GM12878 (cell line): Measurements from ENCODE around the gene RFWD3. TPM values are rescaled to one million over a fixed set of nuclear protein-coding genes. Genes with fewer than 3 reads are reported as not detected.

Experiments
- ATAC-seq: fragments of 200-7000 bp; cut with Tn5 transposase; 3 replicates; pipeline ENCODE4 v1.9.1; 2020; ENCODE audit warnings: mild to moderate bottlenecking, moderate library complexity
- BruUV-seq: library from RNA; stranded (reverse); fragments of 400-500 nt; replicated peaks from 2 replicates; lab custom pipeline; 2021; lab: Mats Ljungman, UMichigan
- CTCF ChIA-PET: fragments of 300-600 bp; sonication (Branson Sonifier 250); formaldehyde crosslinking; extraction: SDS; loops from one replicate; lab custom pipeline; 2021; ENCODE audit warnings: inconsistent platforms; lab: Yijun Ruan, JAX
- POLR2A ChIA-PET: fragments of 350-600 bp; formaldehyde crosslinking; extraction: SDS; loops from one replicate; lab custom pipeline; 2021; ENCODE audit warnings: inconsistent platforms; lab: Charles Lee
- RAD21 ChIA-PET: fragments of 300-600 bp; sonication (Branson Sonifier 250); formaldehyde crosslinking; loops from one replicate; lab custom pipeline; 2023; ENCODE audit warnings: antibody characterized with exemption; ENCODE audit not compliant: unreplicated experiment; lab: Charles Lee
- SMC1A ChIA-PET: fragments of 300-600 bp; sonication (Branson Sonifier 250); formaldehyde crosslinking; loops from one replicate; lab custom pipeline; 2023; ENCODE audit not compliant: unreplicated experiment, uncharacterized antibody; lab: Charles Lee
- DNase-seq: peaks from one replicate; pipeline ENCODE4 v3.0.0-alpha.2; 2011; ENCODE audit warnings: low read depth, low spot score
- FAIRE-seq: peaks from 3 replicates; lab custom pipeline; 2011; peaks lifted over from hg19 to GRCh38; lab: Jason Lieb, UNC
- H2AFZ ChIP-seq: 2 replicates; pipeline ENCODE4 v1.6.0; 2011; ENCODE audit warnings: low read depth, low read length, control low read depth; ENCODE audit not compliant: control insufficient read depth
- H3K27ac ChIP-seq: 2 replicates; pipeline ENCODE4 v1.5.1; 2011; ENCODE audit warnings: control low read depth; ENCODE audit not compliant: control insufficient read depth, insufficient read depth
- H3K27me3 ChIP-seq, 2 experiments: replicated peaks in 1 of 2; 2 replicates each; pipeline versions ENCODE4 v1.6.0 to v1.6.1; 2011; ENCODE audit warnings: low read length in 1 of 2; ENCODE audit not compliant: control insufficient read depth in 2 of 2, insufficient read depth in 2 of 2
- H3K36me3 ChIP-seq, 2 experiments: 2 replicates each; pipeline ENCODE4 v1.5.1; 2011; ENCODE audit warnings: low read length in 1 of 2; ENCODE audit not compliant: control insufficient read depth in 2 of 2, insufficient read depth in 2 of 2
- H3K4me1 ChIP-seq: 2 replicates; pipeline ENCODE4 v1.6.1; 2011; ENCODE audit warnings: mild to moderate bottlenecking, low read length, moderate library complexity, mixed read lengths; ENCODE audit not compliant: control insufficient read depth, insufficient read depth
- H3K4me2 ChIP-seq: 2 replicates; pipeline ENCODE4 v1.6.0; 2011; ENCODE audit warnings: control low read depth; ENCODE audit not compliant: control insufficient read depth, insufficient read depth
- H3K4me3 ChIP-seq: fragments of 200-600 bp; sonication (generic); 2 replicates; pipeline ENCODE4 v1.5.1; 2016
- H3K79me2 ChIP-seq: 2 replicates; pipeline ENCODE4 v1.6.0; 2011; ENCODE audit warnings: low read length; ENCODE audit not compliant: control insufficient read depth, insufficient read depth
- H3K9ac ChIP-seq: 2 replicates; pipeline ENCODE4 v1.8.0; 2011; ENCODE audit warnings: low read length, control low read depth, mixed read lengths; ENCODE audit not compliant: control insufficient read depth, insufficient read depth
- H3K9me3 ChIP-seq: replicated peaks from 3 replicates; pipeline ENCODE4 v1.5.1; 2011; ENCODE audit warnings: mild to moderate bottlenecking, low read length; ENCODE audit not compliant: control insufficient read depth, insufficient read depth
- H4K20me1 ChIP-seq: 2 replicates; pipeline ENCODE4 v1.6.0; 2011; ENCODE audit not compliant: control insufficient read depth, insufficient read depth
- ATF2 ChIP-seq: IDR thresholded peaks from 2 replicates; pipeline ENCODE4 v1.6.1; 2012; ENCODE audit warnings: low read length, inconsistent platforms
- BHLHE40 ChIP-seq, 2 experiments: fragments of 450-650 bp in 1 of 2; IDR thresholded peaks; 2 replicates each; pipeline ENCODE4 v1.6.1; 2011 to 2017; ENCODE audit warnings: low read depth in 2 of 2, borderline replicate concordance in 1 of 2, improper control_type of control experiment in 1 of 2, low read length in 1 of 2, mild to moderate bottlenecking in 1 of 2
- POU2F2 ChIP-seq: IDR thresholded peaks from 3 replicates; pipeline ENCODE4 v1.6.1; 2011; ENCODE audit warnings: low read depth, mild to moderate bottlenecking, low read length, borderline replicate concordance
- SREBF2 ChIP-seq: IDR thresholded peaks from 2 replicates; pipeline ENCODE4 v1.6.1; 2012; ENCODE audit warnings: mild to moderate bottlenecking, low read length
- STAT1 ChIP-seq: fragments of 450-650 bp; conservative IDR thresholded peaks from 2 replicates; pipeline ENCODE4 v1.6.1; 2014; ENCODE audit warnings: antibody characterized with exemption, mild to moderate bottlenecking
- TCF7 ChIP-seq: IDR thresholded peaks from 2 replicates; pipeline ENCODE4 v1.6.1; 2014; ENCODE audit warnings: antibody characterized with exemption, borderline replicate concordance
- USF1 ChIP-seq: IDR thresholded peaks from 2 replicates; pipeline ENCODE4 v1.6.1; 2011; ENCODE audit warnings: borderline replicate concordance, low read depth, mild to moderate bottlenecking, moderate library complexity, mixed read lengths, low read length; ENCODE audit not compliant: insufficient read depth; ENCODE audit errors: extremely low read length
- WGBS: methylation state at CpG from one replicate; pipeline ENCODE4 v1.1.6; 2016; ENCODE audit warnings: low lambda C conversion rate; ENCODE audit not compliant: insufficient replicate concordance, insufficient coverage; ENCODE audit errors: missing lambda C conversion rate; 5-methylcytosine and 5-hydroxymethylcytosine counted together
- in situ Hi-C: fragments of 300-500 bp; cut with MboI; formaldehyde crosslinking; loops from 9 replicates; pipeline ENCODE4 v1.14.3; 2018; ENCODE audit warnings: mixed read lengths
- intact Hi-C: fragments of 100-400 bp; cut with micrococcal nuclease; formaldehyde crosslinking; loops from one replicate; pipeline ENCODE4 v1.14.2; 2022; ENCODE audit not compliant: unreplicated experiment
- polyA plus RNA-seq, 11 experiments: library from polyadenylated mRNA; depleted of rRNA in 4 of 11; unstranded in 6 of 11; stranded (reverse) in 5 of 11; fragments of >200 nt; fragmentation: Nextera tagmentation in 4 of 11; fragmentation: Illumina TruSeq in 1 of 11; extraction: Ambion mirVana in 4 of 11; extraction: Trizol in 1 of 11; gene quantifications; 1 replicate in 1 of 11; 2 replicates in 10 of 11; pipeline versions ENCODE4 v1.2.1 to v1.2.3, GENCODE V29; 2011 to 2016; ENCODE audit warnings: inconsistent platforms in 2 of 11, missing spikeins in 2 of 11, low read depth in 1 of 11
- total RNA-seq, 4 experiments: library from RNA; depleted of rRNA in 3 of 4; stranded (reverse); fragments of >200 nt in 3 of 4; fragmentation: Illumina TruSeq in 1 of 4; extraction: Trizol in 1 of 4; gene quantifications; 2 replicates each; pipeline versions ENCODE4 v1.2.1 to v1.2.3, GENCODE V29; 2013 to 2021

RFWD3 gene
- total and polyA plus RNA-seq, 10 of the 15 experiments (the other 5 are each of a cell fraction or from before 2014, with no cell fraction given) = 10.7 to 78.5 (median 51.2) TPM

GRCh38 chr16:74633686-74634085 is 33.0 kb downstream of the RFWD3 start:
- POLR2A ChIA-PET = interaction anchor here (1.2 kb wide), 1 partner anchor 25 kb away, joined by 3 read pairs; no protein-coding TSS in a partner anchor
- in situ Hi-C loops = no loop called here
- H2AFZ ChIP-seq = no peak overlapping the region

More at GRCh38 chr16:74633686-74634085, 33.0 kb downstream of the RFWD3 start:
- 100% methylated on average over 7 of the region's 7 CpGs for WGBS
- Histone ChIP-seq H3K36me3 (peaks cover 3 to 46% of the 10 kb centered on the region in 2 experiments), H3K4me1 (no peaks in the 10 kb centered on the region; the same call in 1 of the 2 replicates), H4K20me1 (no peaks in the 10 kb centered on the region), H3K27ac (no peak overlapping the region), H3K4me2 (no peak overlapping the region), H3K27me3 (no peaks in the 10 kb centered on the region), H3K79me2 (no peaks in the 10 kb centered on the region), H3K4me3 (no peak overlapping the region), H3K9ac (no peak overlapping the region), H3K9me3 (no peaks in the 10 kb centered on the region)
- ATAC-seq (no peak), DNase-seq (no peak), FAIRE-seq (no peak)
- ChIA-PET RAD21 (interaction anchor here (0.7 kb wide), 1 partner anchor 229 kb away, joined by 3 read pairs; no protein-coding TSS in a partner anchor), CTCF (interaction anchor here (0.9 kb wide), 1 partner anchor 18 kb away, joined by 3 read pairs; no protein-coding TSS in a partner anchor), SMC1A (interaction anchor here (1.0 kb wide), 1 partner anchor 75 kb away, joined by 3 read pairs; no protein-coding TSS in a partner anchor)
- intact Hi-C loops = no loop called here
- BruUV-seq = no TSS peak
- TF ChIP-seq POU2F2 (no peak), USF1 (no peak), STAT1 (no peak), SREBF2 (no peak), ATF2 (no peak), TCF7 (no peak), BHLHE40 (IDR thresholded peaks at IDR 0.05; ENCODE audit: borderline replicate concordance in 1 of 2, low read depth in 2 of 2, low read length in 1 of 2) (no peak)
